K562 (cell line): ENCODE results near the gene TNIK. TPM values are rescaled to one million over a fixed set of nuclear protein-coding genes. Genes with fewer than 3 reads are reported as not detected.
A peak's percentile ranks its signal among the peaks of the same experiment; 100 is the strongest.

ENCODE experiments used
- ATAC-seq: fragments of 200-7000 bp; cut with Tn5 transposase; 3 replicates; pipeline ENCODE4 v1.9.1; 2020; ENCODE audit warnings: moderate library complexity
- BruUV-seq: library from RNA; stranded (reverse); fragments of 400-500 nt; replicated peaks from 2 replicates; lab custom pipeline; 2021; lab: Mats Ljungman, UMichigan
- CTCF ChIA-PET: fragments of 300-600 bp; formaldehyde crosslinking; extraction: SDS; loops from one replicate; lab custom pipeline; 2021; ENCODE audit warnings: low intra/inter-chr PET ratio; lab: Yijun Ruan, JAX
- POLR2A ChIA-PET: fragments of 300-600, 350-650 bp; sonication (Branson Sonifier 250); formaldehyde crosslinking; extraction: SDS; loops from one replicate; lab custom pipeline; 2021; ENCODE audit warnings: antibody characterized with exemption, inconsistent platforms; lab: Yijun Ruan, JAX
- DNase-seq, 4 experiments: peaks; one replicate each; pipeline versions ENCODE4 v3.0.0 to v3.0.0-alpha.2; 2011 to 2018; ENCODE audit warnings: low spot score in 3 of 4, mixed read lengths in 3 of 4; ENCODE audit errors: extremely low read depth in 1 of 4
- FAIRE-seq: peaks from 2 replicates; lab custom pipeline; 2011; peaks lifted over from hg19 to GRCh38; lab: Jason Lieb, UNC
- H2AFZ ChIP-seq: 2 replicates; pipeline ENCODE4 v1.6.0; 2011; ENCODE audit warnings: low read depth, low read length, control low read depth, inconsistent platforms
- H3K27ac ChIP-seq: fragments of 200-600 bp; 3 replicates; pipeline ENCODE4 v1.8.0; 2011; ENCODE audit warnings: low read depth, mild to moderate bottlenecking, control low read depth, inconsistent platforms, low read length, moderate library complexity, mixed read lengths; ENCODE audit errors: extremely low read depth
- H3K27me3 ChIP-seq, 2 experiments: fragments of 300-600 bp in 1 of 2; 2 replicates in 1 of 2; 3 replicates in 1 of 2; pipeline versions ENCODE4 v1.6.0 to v1.8.0; 2011; ENCODE audit warnings: inconsistent platforms in 2 of 2, low read length in 2 of 2, mild to moderate bottlenecking in 1 of 2, mixed read lengths in 1 of 2, moderate library complexity in 1 of 2; ENCODE audit not compliant: control insufficient read depth in 2 of 2, insufficient read depth in 2 of 2
- H3K36me3 ChIP-seq: fragments of 300-600 bp; 3 replicates; pipeline ENCODE4 v1.8.0; 2011; ENCODE audit warnings: mild to moderate bottlenecking, low read length, inconsistent platforms; ENCODE audit not compliant: control insufficient read depth, insufficient read depth
- H3K4me1 ChIP-seq, 2 experiments: fragments of 200-600 bp in 1 of 2; replicated peaks in 1 of 2; 2 replicates in 1 of 2; 3 replicates in 1 of 2; pipeline versions ENCODE4 v1.5.1 to v1.8.0; 2011; ENCODE audit warnings: inconsistent platforms in 2 of 2, low read length in 2 of 2, mild to moderate bottlenecking in 1 of 2, mixed read lengths in 1 of 2, moderate library complexity in 1 of 2; ENCODE audit not compliant: control insufficient read depth in 2 of 2, insufficient read depth in 2 of 2
- H3K4me2 ChIP-seq: 2 replicates; pipeline ENCODE4 v1.6.1; 2011; ENCODE audit warnings: low read length, control low read depth, inconsistent platforms, mixed read lengths; ENCODE audit not compliant: insufficient read depth
- H3K4me3 ChIP-seq: fragments of 200-600 bp; sonication (generic), shearing (Covaris generic); 2 replicates; pipeline ENCODE4 v1.5.1; 2016; ENCODE audit warnings: control low read depth, inconsistent platforms
- H3K79me2 ChIP-seq: fragments of 200-600 bp; 3 replicates; pipeline ENCODE4 v1.8.0; 2011; ENCODE audit warnings: low read length, inconsistent platforms; ENCODE audit not compliant: control insufficient read depth, insufficient read depth
- H3K9ac ChIP-seq, 2 experiments: 2 replicates each; pipeline versions ENCODE4 v1.6.0 to v1.6.1; 2011; ENCODE audit warnings: low read depth in 2 of 2, low read length in 2 of 2, control low read depth in 1 of 2, inconsistent platforms in 1 of 2, mild to moderate bottlenecking in 1 of 2, mixed read lengths in 1 of 2; ENCODE audit not compliant: insufficient read depth in 1 of 2
- H3K9me1 ChIP-seq: one replicate; pipeline ENCODE4 v1.6.0; 2011; ENCODE audit warnings: inconsistent platforms, mild to moderate bottlenecking, low read length, moderate library complexity; ENCODE audit not compliant: control insufficient read depth, insufficient read depth
- H3K9me3 ChIP-seq: replicated peaks from 2 replicates; pipeline ENCODE4 v1.5.1; 2011; ENCODE audit warnings: low read depth, low read length, inconsistent platforms; ENCODE audit not compliant: control insufficient read depth, insufficient read depth
- H4K20me1 ChIP-seq: replicated peaks from 2 replicates; pipeline ENCODE4 v1.6.1; 2011; ENCODE audit warnings: low read length, inconsistent platforms, mixed read lengths; ENCODE audit not compliant: control insufficient read depth, insufficient read depth
- ATF4 ChIP-seq: fragments of 450-650 bp; formaldehyde crosslinking; IDR thresholded peaks from 2 replicates; pipeline ENCODE4 v1.4.0; 2022; ENCODE audit warnings: mild to moderate bottlenecking, moderate library complexity
- CEBPB ChIP-seq: fragments of 450-650 bp; IDR thresholded peaks from 2 replicates; pipeline ENCODE4 v1.6.1; 2016; ENCODE audit warnings: missing genetic modification characterization, missing compliant biosample characterization
- CEBPG ChIP-seq, 3 experiments: fragments of 200-800 bp in 1 of 3; sonication (Bioruptor generic) in 1 of 3; sonication (generic) in 1 of 3; formaldehyde crosslinking in 1 of 3; IDR thresholded peaks in 2 of 3; conservative IDR thresholded peaks in 1 of 3; 2 replicates each; pipeline versions ENCODE4 v1.6.1 to v1.8.0; 2016 to 2022; ENCODE audit warnings: missing compliant biosample characterization in 2 of 3, missing genetic modification characterization in 2 of 3, mild to moderate bottlenecking in 1 of 3, missing genetic modification reagents in 1 of 3
- COPS2 ChIP-seq: fragments of 450-650 bp; conservative IDR thresholded peaks from 2 replicates; pipeline ENCODE4 v1.6.1; 2016; ENCODE audit warnings: mild to moderate bottlenecking, moderate library complexity
- DPF2 ChIP-seq: fragments of 450-650 bp; IDR thresholded peaks from 2 replicates; pipeline ENCODE4 v1.6.1; 2016
- ELK1 ChIP-seq: sonication (generic); formaldehyde crosslinking; IDR thresholded peaks from 2 replicates; pipeline ENCODE4 v1.8.1; 2022; ENCODE audit warnings: missing genetic modification reagents
- HES1 ChIP-seq: fragments of 450-650 bp; IDR thresholded peaks from 2 replicates; pipeline ENCODE4 v1.6.1; 2016; ENCODE audit warnings: low read depth, mild to moderate bottlenecking, moderate library complexity
- JUN ChIP-seq, 2 experiments: sonication (generic) in 1 of 2; formaldehyde crosslinking in 1 of 2; IDR thresholded peaks; 2 replicates each; pipeline versions ENCODE4 v1.6.1 to v1.8.0; 2012 to 2022; ENCODE audit warnings: borderline replicate concordance in 2 of 2, mild to moderate bottlenecking in 2 of 2, improper control_type of control experiment in 1 of 2, low read depth in 1 of 2, low read length in 1 of 2, missing genetic modification reagents in 1 of 2
- KLF6 ChIP-seq: fragments of 250-450 bp; sonication (Bioruptor Pico); IDR thresholded peaks from 2 replicates; pipeline ENCODE4 v1.4.0; 2020; ENCODE audit warnings: mild to moderate bottlenecking, moderate library complexity, borderline replicate concordance
- RAD51 ChIP-seq: fragments of 450-650 bp; IDR thresholded peaks from 2 replicates; pipeline ENCODE4 v1.7.1; 2016; ENCODE audit warnings: low read depth, mild to moderate bottlenecking, borderline replicate concordance
- THRAP3 ChIP-seq: fragments of 450-650 bp; IDR thresholded peaks from 2 replicates; pipeline ENCODE4 v1.6.1; 2016; ENCODE audit warnings: mild to moderate bottlenecking, inconsistent platforms, borderline replicate concordance
- ZNF184 ChIP-seq: sonication (generic); formaldehyde crosslinking; IDR thresholded peaks from 2 replicates; pipeline ENCODE4 v1.5.0; 2020; ENCODE audit warnings: missing genetic modification reagents
- ZNF347 ChIP-seq: fragments of 450-650 bp; formaldehyde crosslinking; IDR thresholded peaks from 2 replicates; pipeline ENCODE4 v1.4.0; 2020; ENCODE audit warnings: low read depth, mild to moderate bottlenecking, moderate library complexity
- WGBS: fragments of 100-300 bp; shearing (Covaris generic); methylation state at CpG from one replicate; pipeline ENCODE4 v1.1.6; 2016; ENCODE audit warnings: low coverage, mixed read lengths; ENCODE audit not compliant: insufficient coverage; ENCODE audit errors: missing lambda C conversion rate; 5-methylcytosine and 5-hydroxymethylcytosine counted together
- in situ Hi-C: fragments of 300-500 bp; cut with MboI; formaldehyde crosslinking; loops from 4 replicates; pipeline ENCODE4 v1.15.0; 2018; ENCODE audit warnings: inconsistent platforms, mixed read lengths
- intact Hi-C: fragments of 100-400 bp; cut with micrococcal nuclease; formaldehyde crosslinking; loops from 2 replicates; pipeline ENCODE4 v1.14.2; 2022
- polyA plus RNA-seq, 8 experiments: library from polyadenylated mRNA; depleted of rRNA in 4 of 8; stranded (reverse) in 5 of 8; unstranded in 3 of 8; fragments of >200 nt; fragmentation: Nextera tagmentation in 2 of 8; fragmentation: Illumina TruSeq in 1 of 8; extraction: Ambion mirVana in 2 of 8; extraction: Trizol in 1 of 8; gene quantifications; 2 replicates each; pipeline versions ENCODE4 v1.2.1 to v1.2.3, GENCODE V29; 2011 to 2014; ENCODE audit warnings: inconsistent platforms in 1 of 8, missing spikeins in 1 of 8
- total RNA-seq, 7 experiments: library from RNA; depleted of rRNA in 6 of 7; stranded (reverse); fragments of >200 nt in 6 of 7; fragmentation: Illumina TruSeq in 2 of 7; extraction: Trizol in 2 of 7; gene quantifications; 2 replicates each; pipeline versions ENCODE4 v1.2.1 to v1.2.3, GENCODE V29; 2011 to 2021; ENCODE audit warnings: low replicate concordance in 1 of 7

TNIK gene
- total and polyA plus RNA-seq, 9 of the 15 experiments (the other 6 are each of a cell fraction or from before 2014, with no cell fraction given), result 6.6 to 39.0 (median 24.7) TPM

- 0 out of 3 replicates have a peak, but pooled peaks cover 2% of the 10 kb centered on the region for H3K79me2 ChIP-seq
- in situ Hi-C loops (no loop called here), intact Hi-C loops (no loop called here)
- no peak overlapping the region for H3K27ac ChIP-seq
- H3K36me3 ChIP-seq, result no peaks in the 10 kb centered on the region
- no peak for ATAC-seq
- ChIA-PET CTCF (no interaction called here), POLR2A (interaction anchor here (0.6 kb wide), 1 partner anchor 227 kb away, joined by 3 read pairs; no protein-coding TSS in a partner anchor)
- TF ChIP-seq ZNF184 (CRISPR knock-in tag) (no peak), CEBPB (tag) (0 out of 2 replicates have a peak, but pooled peaks have one; percentile 11), CEBPG (CRISPR knock-in tag; IDR thresholded peaks at IDR 0.05) (no peak), CEBPG (tag; conservative IDR thresholded peaks at IDR 0.05 in 1 of 2, IDR thresholded peaks at IDR 0.05 in 1 of 2) (peak in 1 of 2 experiments; percentile 51; a peak in 1 of 4 replicates), COPS2 (no peak)
- no peak for DNase-seq
- no peaks in the 10 kb centered on the region for H3K27me3 ChIP-seq
- no peaks in the 10 kb centered on the region for H3K9me3 ChIP-seq
- H3K4me1 ChIP-seq, result peaks cover 0 to 5% of the 10 kb centered on the region in 2 experiments; a peak in 2 of 5 replicates
- no peak overlapping the region for H3K9ac ChIP-seq
- no TSS peak for BruUV-seq
- no peak overlapping the region for H2AFZ ChIP-seq
- H4K20me1 ChIP-seq, result no peaks in the 10 kb centered on the region
- H3K4me3 ChIP-seq, result no peak overlapping the region
- H3K4me2 ChIP-seq, result no peak overlapping the region
- H3K9me1 ChIP-seq, result peaks cover 5% of the 10 kb centered on the region
- 58% methylated on average over 4 of the region's 4 CpGs for WGBS
- FAIRE-seq, result peak; percentile 19
Measured at GRCh38 chr3:171251835-171252234, 208.4 kb downstream of the TNIK start.

GRCh38 chr3:171250444-171250843, 209.8 kb downstream of the TNIK start:
- peaks cover 0 to 11% of the 10 kb centered on the region in 2 experiments; a peak in 2 of 5 replicates for H3K4me1 ChIP-seq
- peak; percentile 46 for FAIRE-seq
- TF ChIP-seq THRAP3, result no peak
- no peak for TF ChIP-seq ZNF347 (CRISPR knock-in tag)
- no peak for TF ChIP-seq KLF6 (CRISPR knock-in tag)
- TF ChIP-seq ELK1 (CRISPR knock-in tag), result no peak
- no peak for TF ChIP-seq ATF4
- no peak for TF ChIP-seq JUN (IDR thresholded peaks at IDR 0.05; ENCODE audit: borderline replicate concordance, low read depth, low read length)
- TF ChIP-seq JUN (CRISPR knock-in tag; IDR thresholded peaks at IDR 0.05; ENCODE audit: borderline replicate concordance), result no peak
- no peak for TF ChIP-seq DPF2
- TF ChIP-seq RAD51, result no peak
- TF ChIP-seq HES1, result no peak

More at GRCh38 chr3:171250444-171250843, 209.8 kb downstream of the TNIK start:
- Histone ChIP-seq H3K9ac (no peak overlapping the region), H4K20me1 (no peaks in the 10 kb centered on the region), H3K27me3 (no peaks in the 10 kb centered on the region), H2AFZ (no peak overlapping the region), H3K9me3 (no peaks in the 10 kb centered on the region), H3K79me2 (no peaks in the 10 kb centered on the region), H3K4me2 (no peak overlapping the region), H3K9me1 (peaks cover 5% of the 10 kb centered on the region), H3K4me3 (no peak overlapping the region), H3K27ac (no peak overlapping the region), H3K36me3 (no peaks in the 10 kb centered on the region)
- ATAC-seq, result no peak
- CTCF ChIA-PET, result no interaction called here
- DNase-seq, result no peak
- intact Hi-C loops, result no loop called here
- POLR2A ChIA-PET, result interaction anchor here (1.9 kb wide), 1 partner anchor 11 kb away, joined by 8 read pairs; no protein-coding TSS in a partner anchor
- in situ Hi-C loops, result no loop called here
- 39% methylated on average over 2 of the region's 2 CpGs for WGBS
- BruUV-seq, result no TSS peak
